Panc1 (cell line): ENCODE measurements around the gene PTPN22. TPM values are rescaled to one million over a fixed set of nuclear protein-coding genes. Genes with fewer than 3 reads are reported as not detected.

Experiments
- ATAC-seq: fragments of 200-7000 bp; cut with Tn5 transposase; 2 replicates; pipeline ENCODE4 v1.9.1; 2020; ENCODE audit warnings: mild to moderate bottlenecking, moderate library complexity
- BruUV-seq: library from RNA; stranded (reverse); fragments of 400-500 nt; replicated peaks from 2 replicates; lab custom pipeline; 2021; lab: Mats Ljungman, UMichigan
- CTCF ChIA-PET: fragments of 300-600 bp; sonication (Branson Sonifier 250); formaldehyde crosslinking; loops from one replicate; lab custom pipeline; 2022; ENCODE audit warnings: antibody characterized with exemption; lab: Charles Lee
- POLR2A ChIA-PET: fragments of 300-600 bp; sonication (Branson Sonifier 250); formaldehyde crosslinking; loops from one replicate; lab custom pipeline; 2022; ENCODE audit warnings: antibody characterized with exemption; lab: Charles Lee
- DNase-seq: peaks from one replicate; pipeline ENCODE4 v3.0.0-alpha.2; 2010; ENCODE audit warnings: low read depth, low spot score
- H3K27ac ChIP-seq: 2 replicates; pipeline ENCODE4 v1.5.1; 2011; ENCODE audit warnings: mild to moderate bottlenecking, low read length, inconsistent platforms
- H3K27me3 ChIP-seq: fragments of 200-500 bp; sonication (Bioruptor generic); 2 replicates; pipeline ENCODE4 v1.6.0; 2014; ENCODE audit warnings: low read length, inconsistent platforms; ENCODE audit not compliant: control insufficient read depth, insufficient read depth
- H3K36me3 ChIP-seq: fragments of 200-500 bp; sonication (Bioruptor generic); 2 replicates; pipeline ENCODE4 v1.5.1; 2014; ENCODE audit warnings: inconsistent platforms, mild to moderate bottlenecking, low read length, moderate library complexity; ENCODE audit not compliant: control insufficient read depth, insufficient read depth
- H3K4me1 ChIP-seq: 2 replicates; pipeline ENCODE4 v1.5.1; 2011; ENCODE audit warnings: inconsistent platforms, mild to moderate bottlenecking, low read length, moderate library complexity; ENCODE audit not compliant: control insufficient read depth, insufficient read depth
- H3K4me3 ChIP-seq, 2 experiments: 2 replicates each; pipeline ENCODE4 v1.5.1; 2011 to 2012; ENCODE audit warnings: low read depth in 2 of 2, low read length in 2 of 2, mild to moderate bottlenecking in 2 of 2, inconsistent platforms in 1 of 2, moderate library complexity in 1 of 2
- H3K9me3 ChIP-seq: fragments of 200-500 bp; sonication (Bioruptor generic); 2 replicates; pipeline ENCODE4 v1.5.1; 2014; ENCODE audit warnings: low read depth, mild to moderate bottlenecking, inconsistent platforms, low read length, moderate library complexity; ENCODE audit not compliant: control insufficient read depth, insufficient read depth
- POLR2AphosphoS5 ChIP-seq: IDR thresholded peaks from 2 replicates; pipeline ENCODE4 v1.6.1; 2012; ENCODE audit warnings: mild to moderate bottlenecking, low read depth, low read length, moderate library complexity
- REST ChIP-seq, 2 experiments: IDR thresholded peaks; 2 replicates each; pipeline ENCODE4 v1.6.1; 2011 to 2012; ENCODE audit warnings: low read depth in 2 of 2, control low read depth in 1 of 2, low read length in 1 of 2, mild to moderate bottlenecking in 1 of 2, moderate library complexity in 1 of 2; ENCODE audit not compliant: insufficient read depth in 1 of 2
- SIN3A ChIP-seq: IDR thresholded peaks from 2 replicates; pipeline ENCODE4 v1.6.1; 2012; ENCODE audit warnings: low read depth, mild to moderate bottlenecking, low read length, moderate library complexity, borderline replicate concordance; ENCODE audit not compliant: insufficient read depth
- TCF7L2 ChIP-seq: IDR thresholded peaks from 2 replicates; pipeline ENCODE4 v1.6.1; 2011; ENCODE audit warnings: mild to moderate bottlenecking, low read depth, low read length, inconsistent platforms
- in situ Hi-C: cut with HindIII; loops from 2 replicates; pipeline ENCODE4 v1.10.0; 2016; ENCODE audit warnings: low sequenced_read_pairs, low pct_unique_long_range_greater_than_20kb
- intact Hi-C: fragments of 100-400 bp; cut with micrococcal nuclease; formaldehyde crosslinking; loops from one replicate; pipeline ENCODE4 v1.10.0; 2022; ENCODE audit not compliant: unreplicated experiment
- total RNA-seq: library from RNA; stranded (reverse); gene quantifications from one replicate; pipeline ENCODE4 v1.2.1, GENCODE V29; 2021; ENCODE audit not compliant: unreplicated experiment
- TF ChIP-seq, protein P1 (sequence below): fragments of 450-650 bp; IDR thresholded peaks from 2 replicates; pipeline ENCODE4 v1.5.1; 2017; ENCODE audit warnings: mild to moderate bottlenecking

The PTPN22 gene
- total RNA-seq, 1 experiment from 2014 or later, result not detected

- POLR2A ChIA-PET, result interaction anchor here (0.6 kb wide), 1 partner anchor 48 kb away, joined by 3 read pairs; no protein-coding TSS in a partner anchor
These were observed 60.2 kb downstream of the PTPN22 start for GRCh38 chr1:113811156-113811887.

More at GRCh38 chr1:113811156-113811887, 60.2 kb downstream of the PTPN22 start:
- no peaks in the 10 kb centered on the region for H3K27me3 ChIP-seq
- intact Hi-C loops (no loop called here), in situ Hi-C loops (no loop called here)
- peak overlapping the region; percentile 83 for H3K27ac ChIP-seq
- H3K36me3 ChIP-seq, result peaks cover 3% of the 10 kb centered on the region; the same call in 1 of the 2 replicates
- ATAC-seq (peak; percentile 55), DNase-seq (no peak)
- peak overlapping the region; percentile 88 to 89 for H3K4me3 ChIP-seq
- no peaks in the 10 kb centered on the region for H3K9me3 ChIP-seq
- CTCF ChIA-PET, result no interaction called here
- no TSS peak for BruUV-seq
- TF ChIP-seq SIN3A, result no peak
- TF ChIP-seq, protein P1, sequence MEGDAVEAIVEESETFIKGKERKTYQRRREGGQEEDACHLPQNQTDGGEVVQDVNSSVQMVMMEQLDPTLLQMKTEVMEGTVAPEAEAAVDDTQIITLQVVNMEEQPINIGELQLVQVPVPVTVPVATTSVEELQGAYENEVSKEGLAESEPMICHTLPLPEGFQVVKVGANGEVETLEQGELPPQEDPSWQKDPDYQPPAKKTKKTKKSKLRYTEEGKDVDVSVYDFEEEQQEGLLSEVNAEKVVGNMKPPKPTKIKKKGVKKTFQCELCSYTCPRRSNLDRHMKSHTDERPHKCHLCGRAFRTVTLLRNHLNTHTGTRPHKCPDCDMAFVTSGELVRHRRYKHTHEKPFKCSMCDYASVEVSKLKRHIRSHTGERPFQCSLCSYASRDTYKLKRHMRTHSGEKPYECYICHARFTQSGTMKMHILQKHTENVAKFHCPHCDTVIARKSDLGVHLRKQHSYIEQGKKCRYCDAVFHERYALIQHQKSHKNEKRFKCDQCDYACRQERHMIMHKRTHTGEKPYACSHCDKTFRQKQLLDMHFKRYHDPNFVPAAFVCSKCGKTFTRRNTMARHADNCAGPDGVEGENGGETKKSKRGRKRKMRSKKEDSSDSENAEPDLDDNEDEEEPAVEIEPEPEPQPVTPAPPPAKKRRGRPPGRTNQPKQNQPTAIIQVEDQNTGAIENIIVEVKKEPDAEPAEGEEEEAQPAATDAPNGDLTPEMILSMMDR, result no peak
- no peak for TF ChIP-seq REST (IDR thresholded peaks at IDR 0.05; ENCODE audit: insufficient read depth in 1 of 2, low read depth in 2 of 2, low read length in 1 of 2)
- TF ChIP-seq POLR2AphosphoS5, result no peak
- TF ChIP-seq TCF7L2, result no peak
- peaks cover 13% of the 10 kb centered on the region for H3K4me1 ChIP-seq
